Measurements from ENCODE around the gene COL5A3.

COL5A3 gene

GRCh38 chr19:10010939-10011338 is 635 bp upstream of the COL5A3 start:
- DNase-seq (ENCODE audit: low read depth) = no peak

GRCh38 chr19:10009714-10010224 is 535 bp downstream of the COL5A3 start:
- DNase-seq (ENCODE audit: low read depth) = no peak

DNA sequence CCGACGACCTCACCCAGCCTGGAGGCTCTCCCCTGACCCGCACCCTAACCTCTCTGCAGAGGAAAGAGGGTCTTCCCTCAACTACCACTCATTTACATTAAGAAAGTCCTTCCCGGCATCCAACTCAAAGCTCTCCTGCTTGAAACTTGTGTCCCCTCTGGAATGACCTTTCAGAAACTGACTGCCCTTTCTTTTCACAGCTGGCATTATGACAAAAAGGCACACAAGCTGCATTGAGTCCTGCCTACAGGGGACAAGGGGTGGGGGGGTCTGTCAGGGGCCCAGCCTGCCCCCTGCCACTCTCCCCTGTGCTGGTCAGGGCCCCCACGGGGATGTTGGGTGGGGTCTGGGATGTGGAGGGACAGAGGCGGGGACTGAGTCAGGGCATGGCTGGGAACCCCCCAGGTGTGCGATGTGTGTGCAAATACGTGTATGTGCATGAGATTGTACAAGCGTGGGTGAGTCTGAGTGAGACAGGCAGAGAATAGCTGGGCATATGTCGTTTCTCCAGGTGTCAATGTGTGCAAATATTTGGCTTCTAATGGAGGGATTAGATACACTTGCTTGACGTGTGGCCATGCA is 2.0 kb downstream of the COL5A3 start:
- DNase-seq (ENCODE audit: low read depth) = no peak

GRCh38 chr19:10007371-10008183 is 2.7 kb downstream of the COL5A3 start:
- DNase-seq (ENCODE audit: low read depth) = peak; percentile 62

- no peak for DNase-seq (ENCODE audit: low read depth)
Measured at GRCh38 chr19:10006752-10007323, 3.5 kb downstream of the COL5A3 start.

DNA sequence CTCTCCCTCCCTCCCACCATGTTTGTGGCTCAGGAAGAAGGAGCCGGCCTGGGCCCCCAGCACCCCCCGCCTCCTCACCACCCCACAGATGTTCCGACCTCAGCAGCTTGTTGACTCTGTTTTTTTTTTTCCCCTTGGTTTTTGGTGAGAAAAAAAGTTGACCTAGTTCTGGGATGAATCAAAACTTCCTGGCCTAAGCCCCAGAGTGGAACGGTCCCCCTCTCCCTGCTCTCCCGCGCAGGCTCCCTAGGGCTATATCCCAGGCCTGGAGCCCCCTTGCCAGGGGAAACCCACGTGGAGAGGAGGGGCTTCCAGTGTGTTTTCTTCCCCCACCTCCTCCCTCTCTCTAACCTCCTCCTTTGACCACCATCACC is 4.0 kb downstream of the COL5A3 start:
- no peak for DNase-seq (ENCODE audit: low read depth)

DNA sequence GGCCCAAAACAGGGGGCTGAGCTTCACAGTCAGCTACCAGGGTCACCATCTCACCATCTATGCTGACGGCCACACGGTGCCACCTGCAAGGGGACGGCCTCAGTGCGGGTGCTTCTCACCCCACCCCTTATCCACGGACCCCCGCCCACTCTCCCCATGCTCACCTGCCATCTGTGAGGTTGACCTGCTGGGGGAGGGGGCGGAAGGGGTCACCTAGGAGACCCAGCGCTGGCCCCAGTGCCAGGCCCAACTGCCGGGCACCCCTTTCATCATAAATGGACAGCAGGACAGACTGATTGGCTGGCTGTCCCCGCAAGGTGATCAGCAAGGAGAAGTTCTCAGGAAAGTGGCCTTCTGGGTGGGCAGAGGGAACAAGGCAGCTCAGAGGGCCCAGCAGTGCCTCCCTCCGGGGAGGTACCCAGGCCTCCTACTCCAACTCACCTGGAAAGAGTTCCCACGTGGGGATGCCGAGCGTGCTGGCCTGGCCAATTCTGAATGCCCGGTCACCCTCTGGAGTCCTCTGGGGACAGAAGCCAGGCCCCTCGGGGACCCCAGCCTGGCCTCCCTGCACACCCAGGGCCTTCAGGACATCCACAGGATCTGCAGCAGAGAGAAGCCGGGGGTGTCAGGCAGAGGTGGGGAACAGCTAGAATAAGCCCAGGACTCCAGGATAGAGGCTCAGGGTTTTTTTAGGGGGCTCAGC is 4.5 kb downstream of the COL5A3 start:
- no peak for DNase-seq (ENCODE audit: low read depth)

GRCh38 chr19:10004617-10005016 is 5.7 kb downstream of the COL5A3 start:
- no peak for DNase-seq (ENCODE audit: low read depth)

- DNase-seq (ENCODE audit: low read depth) = no peak
Measured at GRCh38 chr19:10003271-10003670, 7.0 kb downstream of the COL5A3 start.

DNA sequence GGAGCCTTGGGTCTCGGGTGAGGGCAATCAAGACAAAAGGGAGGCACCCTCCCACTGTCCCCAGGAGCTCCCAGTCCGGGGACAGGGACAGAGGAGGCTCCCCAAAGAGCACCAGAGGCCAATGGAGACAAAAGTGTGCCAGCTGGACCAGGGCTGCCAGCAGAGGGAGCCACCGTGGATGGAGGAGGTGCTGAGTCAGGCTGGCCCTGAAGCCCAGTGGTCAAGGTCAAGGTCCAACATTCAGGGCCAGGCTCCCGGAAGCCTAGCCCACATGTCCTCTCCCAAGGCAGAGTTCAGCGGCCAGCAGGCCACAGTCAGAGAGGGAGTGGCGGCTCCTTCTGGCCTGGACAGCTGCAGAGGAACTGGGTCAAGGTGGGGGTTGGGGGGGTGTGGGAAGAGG is 8.4 kb downstream of the COL5A3 start:
- DNase-seq (ENCODE audit: low read depth) = peak; percentile 47

DNA sequence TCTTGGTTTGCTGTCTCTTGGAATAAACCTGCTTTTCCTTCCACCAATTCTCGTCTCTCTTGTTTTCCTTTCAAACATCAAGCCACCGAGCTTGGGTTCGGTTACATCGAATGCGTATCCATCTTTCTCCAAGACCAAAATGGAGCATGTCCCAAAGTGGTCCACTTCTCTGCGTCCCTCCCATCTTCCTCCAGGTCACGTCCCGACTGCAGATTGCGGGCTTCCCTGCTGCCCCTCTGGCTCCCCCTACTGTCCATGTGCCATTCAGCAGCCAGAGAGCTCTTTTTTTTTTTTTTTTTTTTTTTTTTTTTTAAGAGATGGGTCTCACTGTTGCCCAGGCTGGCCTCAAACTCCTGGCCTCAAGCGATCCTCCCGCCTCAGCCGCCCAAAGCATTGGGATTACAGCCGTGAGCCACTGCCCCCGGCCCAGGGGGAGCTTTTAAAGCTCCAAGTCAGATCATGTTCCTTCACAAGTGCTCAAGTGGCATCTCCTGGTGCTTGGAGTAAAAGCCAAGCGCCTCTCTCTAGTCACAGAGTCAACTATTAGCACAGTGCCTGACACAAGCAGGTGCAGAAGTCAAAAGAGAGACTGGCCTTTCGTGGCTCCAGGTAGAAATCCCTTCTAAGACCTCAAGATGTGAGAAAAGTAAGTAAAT is 10.0 kb downstream of the COL5A3 start:
- peak; percentile 80 for DNase-seq (ENCODE audit: low read depth)

DNA sequence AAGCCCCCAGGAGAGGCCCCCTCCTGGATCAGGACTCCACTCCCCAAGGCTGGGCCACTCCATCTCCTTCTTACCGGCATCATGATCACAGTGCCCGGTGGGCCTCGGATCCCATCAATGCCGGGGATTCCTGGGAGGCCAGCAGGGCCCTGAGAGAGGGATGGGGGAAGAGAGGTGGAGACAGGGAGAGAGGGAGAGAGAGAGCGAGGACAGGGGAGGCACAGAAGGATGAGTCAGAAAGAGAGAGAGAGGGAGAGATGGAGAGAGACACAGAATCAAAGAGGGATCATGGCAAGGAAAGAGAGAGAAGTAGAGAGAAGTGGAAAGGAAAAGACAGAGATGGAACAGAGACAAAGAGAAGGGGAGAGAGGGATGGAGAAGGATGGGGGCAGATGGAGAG is 13.8 kb downstream of the COL5A3 start:
- DNase-seq (ENCODE audit: low read depth) = peak; percentile 44

- DNase-seq (ENCODE audit: low read depth) = no peak
Measured at GRCh38 chr19:9995999-9996398, 14.3 kb downstream of the COL5A3 start.

DNA sequence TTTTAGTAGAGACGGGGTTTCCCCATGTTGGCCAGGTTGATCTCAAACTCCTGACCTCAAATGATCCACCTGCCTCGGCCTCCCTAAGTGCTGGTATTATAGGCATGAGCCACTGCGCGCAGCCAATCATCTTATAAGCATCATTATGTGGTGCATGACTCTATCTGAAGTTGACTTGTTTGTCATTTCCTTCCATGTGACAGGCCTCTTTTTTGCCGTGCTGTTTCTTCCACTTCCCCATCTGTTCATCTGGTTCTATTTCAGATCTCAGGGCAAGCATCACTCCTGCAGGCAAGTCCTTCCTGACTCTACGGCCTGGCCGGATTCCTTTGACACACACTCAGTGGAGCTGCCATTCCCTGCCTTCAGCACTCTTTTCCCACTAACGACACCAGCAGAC is 15.2 kb downstream of the COL5A3 start:
- DNase-seq (ENCODE audit: low read depth) = no peak

DNA sequence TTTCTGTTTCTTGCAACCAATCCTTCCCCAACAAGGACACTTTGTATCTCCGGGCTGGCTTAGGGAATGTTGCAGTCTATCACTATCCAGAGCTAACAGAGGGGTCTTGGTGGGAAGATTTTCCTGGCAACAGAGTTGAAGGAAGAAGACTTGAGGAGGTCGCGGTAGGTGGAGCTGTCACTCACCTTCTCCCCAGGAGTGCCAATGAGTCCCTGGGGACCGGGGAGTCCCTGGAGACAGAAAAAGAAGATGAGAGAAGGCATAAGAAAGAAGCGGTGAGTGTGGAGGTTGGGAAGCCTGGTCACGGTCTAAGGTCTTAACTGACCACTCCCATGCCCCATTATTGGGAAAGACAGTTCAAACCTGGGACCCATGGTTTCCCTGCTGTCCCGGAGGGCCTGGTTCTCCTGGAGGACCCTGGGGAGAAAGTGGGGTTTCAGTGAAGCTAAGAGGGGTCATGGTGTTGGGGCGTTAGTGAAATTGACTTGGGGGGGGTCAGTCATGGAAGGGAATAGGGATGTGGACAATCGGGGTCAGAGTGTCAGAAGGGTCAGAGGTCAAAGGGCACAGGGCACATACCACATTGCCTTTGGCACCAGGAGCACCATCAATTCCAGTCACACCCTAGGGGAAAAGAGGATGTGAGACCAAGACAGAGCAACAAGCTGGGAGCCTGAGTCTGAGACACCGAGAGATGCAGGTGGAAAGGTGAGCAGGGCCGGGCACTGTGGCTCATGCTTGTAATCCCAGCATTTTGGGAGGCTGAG is 18.7 kb downstream of the COL5A3 start:
- no peak for DNase-seq (ENCODE audit: low read depth)

DNA sequence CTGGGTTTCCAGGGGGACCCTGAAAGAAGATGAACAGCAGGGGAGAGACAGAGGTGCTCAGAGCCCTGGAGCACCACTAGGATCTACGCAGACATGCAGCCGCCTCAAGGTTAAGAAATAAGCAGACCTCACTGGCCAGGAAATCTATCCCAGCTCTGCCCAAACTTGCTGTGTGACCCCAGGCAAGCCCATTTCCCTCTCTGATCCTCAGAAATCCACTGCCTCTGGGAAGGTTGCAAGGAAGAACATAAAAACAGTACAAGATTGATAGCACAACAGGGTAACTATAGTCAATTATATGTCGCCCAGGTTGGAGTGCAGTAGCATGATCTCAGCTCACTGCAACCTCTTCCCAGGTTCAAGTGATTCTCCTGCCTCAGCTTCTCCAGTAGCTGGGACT is 20.8 kb downstream of the COL5A3 start:
- no peak for DNase-seq (ENCODE audit: low read depth)

DNA sequence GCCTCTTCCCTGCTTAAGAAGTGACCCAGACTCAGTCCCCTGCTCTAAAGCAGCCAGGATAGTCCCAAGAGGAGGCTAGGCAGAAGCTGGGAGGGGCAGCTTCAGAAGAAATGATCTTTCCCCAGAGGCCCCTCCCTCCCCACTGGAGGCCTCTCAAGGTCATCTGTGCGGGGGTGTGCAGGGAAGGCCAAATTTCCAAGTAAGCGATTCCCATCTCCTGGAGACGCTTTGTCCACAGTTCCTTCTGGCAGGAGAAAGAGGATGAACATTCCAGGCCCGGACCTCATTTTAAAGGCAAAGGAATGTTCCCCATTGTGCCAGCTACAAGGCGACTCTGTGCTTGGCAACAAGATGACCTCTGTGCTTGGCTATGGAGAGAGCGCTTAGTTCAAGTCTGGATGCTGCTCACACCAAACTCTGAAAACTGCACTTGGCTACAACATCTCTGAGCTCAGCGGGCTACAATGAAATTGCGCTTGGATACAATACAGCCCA is 23.5 kb downstream of the COL5A3 start:
- DNase-seq (ENCODE audit: low read depth) = no peak

DNA sequence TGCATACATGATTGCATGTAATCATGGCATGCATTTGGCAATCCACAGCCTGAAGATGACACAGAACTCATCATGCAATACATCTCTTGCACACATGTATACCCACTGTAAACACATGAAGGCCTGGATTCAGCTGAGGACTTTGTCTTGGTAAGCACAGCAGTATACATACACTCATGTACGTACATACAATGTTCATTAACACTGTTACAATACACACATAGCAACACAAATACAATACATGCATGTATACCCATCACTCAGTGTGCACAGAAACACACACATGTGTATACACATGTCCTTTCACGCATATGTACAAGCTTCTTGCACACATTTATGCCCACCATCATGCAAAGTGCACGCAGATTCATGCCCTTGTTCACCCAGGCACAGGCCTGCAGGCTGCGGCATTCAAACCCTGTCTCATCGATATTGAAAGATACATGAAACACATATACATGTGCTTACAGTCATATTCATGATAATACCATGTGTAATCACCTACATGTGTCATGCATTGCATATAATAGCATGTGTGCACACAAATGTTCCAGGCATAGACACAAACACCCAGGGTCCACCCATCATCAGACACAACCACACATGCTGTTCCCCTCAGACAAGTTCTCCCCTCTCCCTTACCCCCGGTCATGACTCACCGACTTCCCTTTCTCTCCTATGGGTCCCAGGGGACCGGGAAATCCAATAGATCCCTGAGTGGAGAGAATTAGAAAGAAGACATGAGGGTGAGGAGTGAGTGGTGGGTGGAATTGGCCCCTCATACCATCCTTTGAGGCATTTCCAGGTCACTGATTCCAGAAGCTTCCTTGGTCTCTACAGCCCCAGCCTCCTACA is 28.7 kb downstream of the COL5A3 start:
- DNase-seq (ENCODE audit: low read depth) = no peak

- DNase-seq (ENCODE audit: low read depth) = no peak
Measured at GRCh38 chr19:9972103-9972502, 38.2 kb downstream of the COL5A3 start.

DNA sequence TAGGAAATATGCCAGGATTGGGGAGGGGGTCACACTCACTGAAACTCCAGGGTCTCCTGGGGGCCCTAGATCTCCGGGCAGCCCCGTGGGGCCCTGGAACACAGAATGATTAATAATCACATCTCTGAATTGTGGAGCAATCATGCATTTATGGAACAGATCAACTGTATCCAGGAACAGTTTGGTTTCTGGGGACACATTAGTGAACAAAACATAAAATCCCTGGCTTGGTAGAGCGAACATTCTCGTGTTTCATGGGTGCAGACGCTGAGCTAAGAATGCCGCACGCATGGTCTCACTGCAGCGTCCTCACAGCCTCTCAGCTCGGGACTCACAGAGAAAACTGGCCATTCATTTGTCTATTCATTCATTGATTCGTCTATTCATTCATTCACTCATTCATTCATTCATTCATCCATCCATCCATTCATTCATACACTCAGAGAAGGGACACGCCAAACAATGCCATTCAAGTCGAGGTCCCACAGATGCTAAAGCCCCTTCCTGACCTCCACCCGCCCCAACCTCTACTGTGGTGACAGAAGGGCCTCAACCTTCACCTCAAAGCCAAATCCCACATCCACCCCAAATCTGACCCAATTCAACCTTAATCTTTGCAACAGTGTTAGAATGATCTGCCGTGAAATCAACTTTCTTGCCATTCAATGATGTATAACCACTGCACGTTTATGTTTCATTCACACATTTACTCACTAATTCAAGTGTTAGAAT is 39.0 kb downstream of the COL5A3 start:
- DNase-seq (ENCODE audit: low read depth) = no peak
